Activated T-cell treated with anti-CD3 and anti-CD28 coated beads, Interleukin-2, amount 50 U/mL, for 24 hours (primary cell): ENCODE measurements around the gene SSNA1.

Source experiments
- DNase-seq: peaks from one replicate; pipeline ENCODE4 v3.0.0-alpha.2; 2020
- H3K27ac Mint-ChIP-seq: 2 replicates; pipeline ENCODE4 v1.8.0; 2020; ENCODE audit warnings: mild to moderate bottlenecking, mixed read lengths
- H3K27me3 Mint-ChIP-seq: 2 replicates; pipeline ENCODE4 v1.8.0; 2020; ENCODE audit warnings: mixed read lengths
- H3K36me3 Mint-ChIP-seq: 2 replicates; pipeline ENCODE4 v1.8.0; 2020; ENCODE audit warnings: low read depth, mixed read lengths
- H3K4me1 Mint-ChIP-seq: 2 replicates; pipeline ENCODE4 v1.8.0; 2020; ENCODE audit warnings: low read depth, mixed read lengths
- H3K4me3 Mint-ChIP-seq: 2 replicates; pipeline ENCODE4 v1.8.0; 2020; ENCODE audit warnings: mild to moderate bottlenecking, moderate library complexity, mixed read lengths
- H3K9me3 Mint-ChIP-seq: 2 replicates; pipeline ENCODE4 v1.8.0; 2020; ENCODE audit warnings: mixed read lengths

SSNA1 gene

DNA sequence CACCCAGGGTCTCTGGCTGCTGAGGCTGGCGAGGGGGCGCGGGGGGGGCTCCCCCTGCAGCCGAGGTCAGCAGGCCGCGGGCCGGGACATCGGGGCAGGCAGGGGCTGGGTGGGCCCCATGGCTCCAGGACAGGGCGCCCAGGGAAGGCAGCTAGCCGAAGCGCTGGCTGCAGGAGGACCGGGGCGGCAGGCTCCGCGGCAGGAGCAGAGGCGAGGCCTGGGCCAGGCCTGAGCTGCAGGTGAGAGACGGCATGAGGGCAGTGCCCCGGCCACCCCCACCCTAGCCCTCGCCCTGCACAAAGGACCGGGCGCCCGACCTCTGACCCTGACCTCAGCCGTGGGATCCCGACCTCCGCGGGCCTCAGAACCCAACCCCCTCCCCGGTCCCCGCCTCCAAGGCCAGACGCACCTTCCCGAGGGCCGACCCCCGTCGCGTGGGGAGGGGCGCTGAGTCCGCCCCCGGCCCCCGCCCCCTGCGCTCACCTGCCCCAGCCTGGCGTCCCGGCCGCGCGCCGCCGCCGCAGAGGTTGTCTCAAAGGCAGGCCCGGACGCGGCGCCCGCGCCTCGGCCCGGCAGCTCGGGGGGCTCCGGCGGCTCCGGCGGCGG lies 33.1 kb downstream of the SSNA1 start:
- Mint-ChIP-seq H3K27ac (peak overlapping the region; percentile 14), H3K4me3 (peak overlapping the region; percentile 45), H3K4me1 (peaks cover 11% of the 10 kb centered on the region), H3K36me3 (peaks cover 15% of the 10 kb centered on the region), H3K9me3 (no peaks in the 10 kb centered on the region), H3K27me3 (no peaks in the 10 kb centered on the region)
- DNase-seq: peak; percentile 47

- Mint-ChIP-seq H3K9me3 (no peaks in the 10 kb centered on the region), H3K4me3 (peak within 1 kb of the TSS; percentile 81), H3K36me3 (peaks cover 8% of the 10 kb centered on the region), H3K27ac (peak within 1 kb of the TSS; percentile 84), H3K27me3 (peaks cover 1% of the 10 kb centered on the region), H3K4me1 (peaks cover 11% of the 10 kb centered on the region)
- peak; percentile 65 for DNase-seq
Observed at GRCh38 chr9:137222190-137223077, 34.0 kb downstream of the SSNA1 start, which contains the start of gene RNF208. RNF208 (minus strand) TSS chr9:137222240; CDS start chr9:137221212, 1,028 bp downstream.

GRCh38 chr9:137223078-137223970 lies 34.8 kb downstream of the SSNA1 start:
- H3K27me3 Mint-ChIP-seq: peaks cover 4% of the 10 kb centered on the region

DNA sequence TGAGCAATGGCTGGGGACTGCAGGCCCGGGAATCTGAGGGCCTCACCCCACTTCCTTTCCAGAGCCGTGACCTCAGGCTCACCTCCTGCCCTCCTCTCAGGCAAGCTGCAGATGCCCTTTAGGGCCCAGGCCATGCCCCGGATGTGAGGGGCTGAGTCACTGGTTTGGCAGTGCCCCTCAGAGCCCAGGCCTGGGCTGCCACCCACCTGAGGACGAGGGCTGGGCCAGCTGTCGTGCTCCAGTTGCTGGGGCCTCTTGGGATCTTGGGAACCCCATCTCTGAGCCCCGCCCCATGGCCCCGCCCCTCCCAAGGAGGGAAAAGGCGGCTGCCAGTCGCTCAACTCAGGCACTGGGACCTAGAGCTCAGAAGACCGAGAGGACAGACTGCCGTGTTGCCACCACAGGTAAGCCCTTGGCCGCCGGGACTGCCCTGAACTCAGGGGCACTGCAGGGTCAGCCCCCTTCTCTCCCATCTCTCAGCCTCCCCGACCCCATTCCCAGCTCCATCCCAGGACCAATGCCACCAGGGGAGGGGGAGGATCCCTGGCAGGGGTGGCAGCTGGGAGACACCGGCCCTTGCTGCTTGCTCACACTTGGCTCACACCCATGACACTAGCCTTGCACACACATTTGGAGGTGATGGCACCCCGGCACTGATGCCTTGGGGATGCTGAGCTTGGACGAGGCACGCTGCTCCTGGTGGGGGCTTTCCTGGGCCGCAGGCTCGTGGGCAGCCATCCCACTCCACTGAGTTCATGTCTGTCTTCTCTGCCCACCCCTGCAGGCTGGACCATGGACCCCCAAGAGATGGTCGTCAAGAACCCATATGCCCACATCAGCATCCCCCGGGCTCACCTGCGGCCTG lies 36.6 kb downstream of the SSNA1 start, which contains the start of gene CYSRT1:
TSS of gene CYSRT1 (plus strand) at position 345 of the 865 bp plus-strand sequence. CDS start at position 793, 448 bp downstream.
- peaks cover 13% of the 10 kb centered on the region for H3K4me1 Mint-ChIP-seq
- H3K27ac Mint-ChIP-seq: peak within 1 kb of the TSS; percentile 84
- no peaks in the 10 kb centered on the region for H3K36me3 Mint-ChIP-seq
- no peak for DNase-seq
- H3K9me3 Mint-ChIP-seq: no peaks in the 10 kb centered on the region
- peaks cover 14% of the 10 kb centered on the region for H3K27me3 Mint-ChIP-seq
- H3K4me3 Mint-ChIP-seq: peak within 1 kb of the TSS; percentile 81

More at GRCh38 chr9:137223078-137223970, 34.8 kb downstream of the SSNA1 start:
- Mint-ChIP-seq H3K36me3 (peaks cover 8% of the 10 kb centered on the region), H3K4me1 (peaks cover 13% of the 10 kb centered on the region), H3K27ac (peak overlapping the region; percentile 84), H3K9me3 (no peaks in the 10 kb centered on the region), H3K4me3 (peak overlapping the region; percentile 81)
- DNase-seq: peak; percentile 98

DNA sequence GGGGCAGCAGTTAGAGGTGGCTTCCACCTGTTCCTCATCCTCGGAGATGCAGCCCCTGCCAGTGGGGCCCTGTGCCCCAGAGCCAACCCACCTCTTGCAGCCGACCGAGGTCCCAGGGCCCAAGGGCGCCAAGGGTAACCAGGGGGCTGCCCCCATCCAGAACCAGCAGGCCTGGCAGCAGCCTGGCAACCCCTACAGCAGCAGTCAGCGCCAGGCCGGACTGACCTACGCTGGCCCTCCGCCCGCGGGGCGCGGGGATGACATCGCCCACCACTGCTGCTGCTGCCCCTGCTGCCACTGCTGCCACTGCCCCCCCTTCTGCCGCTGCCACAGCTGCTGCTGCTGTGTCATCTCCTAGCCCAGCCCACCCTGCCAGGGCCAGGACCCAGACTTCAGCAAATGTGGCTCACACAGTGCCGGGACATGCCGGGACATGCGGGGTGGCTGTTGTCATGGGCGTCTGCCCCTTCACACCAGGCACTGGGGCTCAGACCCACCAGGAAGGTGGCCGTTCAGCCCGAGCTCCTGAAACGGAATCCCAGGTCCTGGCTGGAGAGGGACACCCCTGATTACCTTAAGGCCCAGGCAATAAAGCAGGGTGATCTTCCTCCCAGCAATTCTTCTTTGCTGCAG lies 37.3 kb downstream of the SSNA1 start:
- Mint-ChIP-seq H3K36me3 (no peaks in the 10 kb centered on the region), H3K4me3 (peak overlapping the region; percentile 10), H3K4me1 (peaks cover 13% of the 10 kb centered on the region), H3K27me3 (peaks cover 14% of the 10 kb centered on the region), H3K27ac (no peak overlapping the region), H3K9me3 (no peaks in the 10 kb centered on the region)
- DNase-seq: no peak

GRCh38 chr9:137226338-137227053 lies 38.0 kb downstream of the SSNA1 start:
- DNase-seq: no peak
- Mint-ChIP-seq H3K9me3 (no peaks in the 10 kb centered on the region), H3K4me1 (peaks cover 13% of the 10 kb centered on the region), H3K36me3 (no peaks in the 10 kb centered on the region), H3K27me3 (peaks cover 14% of the 10 kb centered on the region), H3K4me3 (no peak overlapping the region), H3K27ac (no peak overlapping the region)

DNA sequence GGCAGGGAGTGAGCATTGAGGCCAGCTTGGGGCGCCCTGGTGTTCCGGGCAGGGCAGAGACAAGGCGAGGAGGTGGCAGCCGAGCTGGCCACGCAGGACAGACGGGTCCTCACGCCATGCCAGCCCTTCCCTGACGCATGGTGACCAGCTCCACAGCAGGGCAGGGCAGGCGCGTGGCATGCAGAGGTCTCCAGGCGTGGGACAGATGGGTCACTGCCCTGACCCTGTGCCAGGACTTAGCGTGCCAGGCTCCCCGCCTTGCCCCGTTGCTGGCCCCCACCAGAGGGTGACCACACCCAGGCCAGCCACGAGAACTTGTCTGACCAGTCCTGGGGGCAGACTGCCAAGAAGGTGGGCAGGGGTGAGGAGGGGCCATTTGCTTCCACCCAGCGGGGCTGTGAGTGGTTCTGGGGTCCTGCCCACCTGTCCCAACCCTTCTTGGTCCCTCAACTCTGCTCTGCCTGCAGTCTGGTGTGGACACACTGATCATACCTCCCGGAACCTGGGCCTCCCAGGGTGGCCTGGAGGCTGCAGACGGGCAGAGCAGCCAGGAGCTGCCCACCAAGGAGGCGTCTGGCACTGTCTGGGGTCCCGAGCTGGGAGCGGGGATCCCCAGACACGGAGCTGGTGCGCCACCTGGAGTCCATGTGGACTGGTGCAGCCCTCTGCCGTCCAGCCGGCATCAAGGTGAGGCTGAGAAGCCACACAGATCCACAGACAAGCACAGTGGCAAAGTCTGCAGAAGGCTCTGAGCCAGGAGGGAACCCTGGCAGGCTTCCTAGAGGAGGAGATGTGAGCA lies 38.8 kb downstream of the SSNA1 start, which contains the start of gene RNF224:
TSS of gene RNF224 (plus strand) at position 449 of the 799 bp plus-strand sequence. CDS start 834 bp downstream, outside the sequence.
- H3K27me3 Mint-ChIP-seq: peaks cover 17% of the 10 kb centered on the region
- peaks cover 13% of the 10 kb centered on the region for H3K4me1 Mint-ChIP-seq
- no peak within 1 kb of the TSS for H3K27ac Mint-ChIP-seq
- peak; percentile 88 for DNase-seq
- no peaks in the 10 kb centered on the region for H3K9me3 Mint-ChIP-seq
- H3K4me3 Mint-ChIP-seq: no peak within 1 kb of the TSS
- H3K36me3 Mint-ChIP-seq: no peaks in the 10 kb centered on the region

- no peak overlapping the region for H3K4me3 Mint-ChIP-seq
- peaks cover 10% of the 10 kb centered on the region for H3K4me1 Mint-ChIP-seq
- peaks cover 17% of the 10 kb centered on the region for H3K27me3 Mint-ChIP-seq
Observed at GRCh38 chr9:137227853-137228505, 39.5 kb downstream of the SSNA1 start.

GRCh38 chr9:137228506-137228967 lies 40.1 kb downstream of the SSNA1 start:
- Mint-ChIP-seq H3K36me3 (no peaks in the 10 kb centered on the region), H3K27me3 (peaks cover 17% of the 10 kb centered on the region), H3K4me1 (peaks cover 9% of the 10 kb centered on the region), H3K9me3 (no peaks in the 10 kb centered on the region), H3K27ac (no peak overlapping the region), H3K4me3 (no peak overlapping the region)
- no peak for DNase-seq

More at GRCh38 chr9:137227853-137228505, 39.5 kb downstream of the SSNA1 start:
- H3K27ac Mint-ChIP-seq: no peak overlapping the region
- H3K36me3 Mint-ChIP-seq: no peaks in the 10 kb centered on the region
- no peak for DNase-seq
- no peaks in the 10 kb centered on the region for H3K9me3 Mint-ChIP-seq

- Mint-ChIP-seq H3K9me3 (no peaks in the 10 kb centered on the region), H3K4me1 (peaks cover 6% of the 10 kb centered on the region), H3K27ac (no peak overlapping the region), H3K27me3 (peaks cover 17% of the 10 kb centered on the region), H3K36me3 (no peaks in the 10 kb centered on the region), H3K4me3 (no peak overlapping the region)
- DNase-seq: no peak
Observed at GRCh38 chr9:137228968-137229896, 40.8 kb downstream of the SSNA1 start.
